LNCAP (cell line): ENCODE results near the gene BLOC1S2.

Experiments used
- CTCF ChIP-seq: fragments of 450-650 bp; IDR thresholded peaks from 2 replicates; pipeline ENCODE4 v1.5.1; 2017; ENCODE audit warnings: mild to moderate bottlenecking

Gene BLOC1S2

DNA sequence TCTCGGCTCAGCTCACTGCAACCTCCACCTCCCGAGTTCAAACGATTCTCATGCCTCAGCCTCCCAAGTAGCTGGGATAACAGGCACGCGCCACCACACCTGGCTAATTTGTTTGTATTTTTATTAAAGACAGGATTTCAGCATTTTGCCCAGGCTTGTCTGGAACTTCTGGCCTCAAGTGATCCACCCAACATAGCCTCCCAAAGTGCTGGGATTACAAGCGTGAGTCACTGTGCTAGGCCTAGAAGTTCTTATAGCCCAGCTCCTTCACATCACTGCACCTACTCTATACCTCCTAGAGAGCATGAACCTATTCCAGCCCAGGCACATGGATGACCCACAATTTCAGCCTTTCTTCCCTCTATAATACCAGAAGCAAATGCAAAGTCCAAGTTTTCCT, 1.3 kb upstream of the BLOC1S2 start:
- no peak for TF ChIP-seq CTCF

DNA sequence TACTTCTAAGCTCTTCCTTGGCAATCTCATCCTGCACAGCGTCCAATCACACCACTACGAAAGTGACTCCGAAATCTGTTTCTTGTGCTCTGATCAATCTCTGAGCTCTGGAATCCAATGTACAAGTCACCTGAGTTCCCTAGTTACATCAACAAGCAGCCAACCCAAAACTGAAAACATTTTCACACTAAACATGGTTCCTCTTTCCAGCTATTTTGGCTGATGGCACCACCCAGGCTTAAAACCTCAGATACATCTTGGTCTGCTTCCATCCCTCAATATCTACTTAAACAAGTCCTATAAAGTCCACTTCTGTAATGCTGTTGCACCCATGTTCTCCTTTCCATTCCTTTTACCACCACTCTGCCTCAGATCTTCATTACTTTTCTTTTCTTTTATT, 3.6 kb downstream of the BLOC1S2 start:
- TF ChIP-seq CTCF, result no peak

- TF ChIP-seq CTCF, result no peak
Observed at GRCh38 chr10:100267239-100268104, 19.0 kb downstream of the BLOC1S2 start, which contains the start of gene CWF19L1. CWF19L1 (minus strand) TSS chr10:100267638; CDS start chr10:100267593, 45 bp downstream.

DNA sequence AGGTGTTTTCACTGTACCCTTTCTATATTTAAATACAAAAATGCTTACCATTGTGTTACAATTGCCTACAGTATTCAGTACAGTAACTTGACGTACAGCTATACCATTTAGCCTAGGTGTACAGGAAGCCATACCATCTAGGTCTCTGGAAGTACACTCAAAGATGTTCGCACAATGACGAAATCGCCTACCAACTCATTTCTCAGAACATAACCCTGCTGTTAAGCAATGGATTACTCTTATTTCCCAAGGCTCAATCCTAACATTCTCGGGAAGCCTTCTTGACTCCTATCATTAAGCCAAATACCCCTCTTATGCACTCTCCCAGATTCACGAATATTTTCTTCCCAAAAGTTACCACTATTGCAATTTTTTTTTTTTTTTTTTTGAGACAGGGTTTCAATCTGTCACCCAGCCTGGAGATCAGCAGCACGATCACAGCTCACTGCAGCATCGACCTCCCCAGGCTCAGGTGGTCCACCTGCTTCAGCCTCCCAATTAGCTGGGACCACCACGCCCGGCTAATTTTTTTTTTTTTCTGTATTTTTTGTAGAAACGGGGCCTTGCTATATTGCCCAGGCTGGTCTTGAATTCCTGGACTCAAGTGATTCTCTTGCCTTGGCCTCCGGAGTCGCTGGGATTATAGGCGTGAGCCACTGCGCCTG, 20.5 kb downstream of the BLOC1S2 start:
- TF ChIP-seq CTCF, result no peak

DNA sequence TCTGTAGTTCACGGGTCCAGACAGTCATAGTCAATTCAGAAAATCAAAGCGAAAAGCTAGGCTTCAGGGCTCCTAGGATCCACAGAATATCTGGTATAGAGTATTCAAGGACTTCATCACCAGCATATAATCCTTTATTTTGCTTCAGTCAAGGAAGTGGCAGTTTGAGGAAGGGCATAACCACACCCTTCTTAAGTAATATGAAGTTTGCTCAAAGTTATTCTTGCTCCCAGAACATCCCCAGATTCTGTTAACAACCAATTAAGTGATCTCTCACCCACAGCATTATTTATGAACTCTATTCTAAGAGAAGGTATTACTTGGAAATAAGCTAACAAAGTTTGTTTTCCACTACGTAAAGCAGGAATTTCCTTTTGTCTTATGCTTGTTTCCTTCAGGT, 32.3 kb downstream of the BLOC1S2 start:
- no peak for TF ChIP-seq CTCF

DNA sequence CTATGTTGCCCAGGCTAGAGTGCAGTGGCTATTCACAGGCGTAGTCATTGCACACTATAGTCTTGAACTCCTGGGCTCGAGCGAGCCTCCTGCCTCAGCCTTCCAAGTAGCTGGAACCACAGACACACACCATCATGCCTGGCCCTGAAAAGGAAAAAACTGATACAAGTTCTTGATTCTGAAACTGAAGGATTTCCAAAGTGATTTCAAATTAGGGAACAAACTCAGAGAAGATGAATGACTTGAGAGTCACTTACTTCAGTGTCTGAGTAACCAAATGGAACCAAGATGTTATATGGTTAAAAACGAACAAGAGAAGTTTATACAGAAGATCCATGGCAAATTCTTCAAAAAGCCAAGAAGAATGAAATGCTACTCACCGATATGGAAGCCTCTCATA, 33.4 kb downstream of the BLOC1S2 start:
- TF ChIP-seq CTCF, result no peak

- TF ChIP-seq CTCF, result no peak
Observed at GRCh38 chr10:100248820-100249219, 37.7 kb downstream of the BLOC1S2 start.
